ENCODE results near the gene CHP2.
"Not testable (repeated sequence)": the region's sequence is repeated elsewhere in the genome, so short reads cannot be mapped to it uniquely, and the experiment has no call there.

Gene CHP2

GRCh38 chr16:23754594-23755483 is at the start of gene CHP2:
CHP2 (plus strand) TSS chr16:23755026; CDS start chr16:23755050, 24 bp downstream.
- DNase-seq: no peak

GRCh38 chr16:23705517-23705902 is 49.3 kb upstream of the CHP2 start:
- no peak for DNase-seq

- DNase-seq: no peak
Measured at GRCh38 chr16:23706439-23706838, 48.4 kb upstream of the CHP2 start.

GRCh38 chr16:23709536-23709935 is 45.3 kb upstream of the CHP2 start:
- no peak for DNase-seq

- DNase-seq: no peak
Measured at GRCh38 chr16:23710008-23710407, 44.8 kb upstream of the CHP2 start.

- DNase-seq: no peak
Measured at GRCh38 chr16:23710504-23710903, 44.3 kb upstream of the CHP2 start.

- no peak for DNase-seq
Measured at GRCh38 chr16:23711785-23712184, 43.0 kb upstream of the CHP2 start.

- DNase-seq: no peak
Measured at GRCh38 chr16:23712976-23713375, 41.9 kb upstream of the CHP2 start, which contains the start of gene ERN2. ERN2 (minus strand) TSS chr16:23713222; CDS start chr16:23713187, 35 bp downstream.

- no peak for DNase-seq
Measured at GRCh38 chr16:23716484-23716883, 38.3 kb upstream of the CHP2 start.

GRCh38 chr16:23722613-23723240 is 32.1 kb upstream of the CHP2 start:
- DNase-seq: not testable (repeated sequence)

GRCh38 chr16:23724096-23724784 is 30.6 kb upstream of the CHP2 start:
- DNase-seq: no peak

- DNase-seq: no peak
Measured at GRCh38 chr16:23724785-23725131, 30.1 kb upstream of the CHP2 start.

- no peak for DNase-seq
Measured at GRCh38 chr16:23726710-23727109, 28.1 kb upstream of the CHP2 start.

GRCh38 chr16:23728112-23728477 is 26.7 kb upstream of the CHP2 start:
- no peak for DNase-seq

- peak; percentile 2 for DNase-seq
Measured at GRCh38 chr16:23729503-23730424, 25.1 kb upstream of the CHP2 start.

- DNase-seq: no peak
Measured at GRCh38 chr16:23734176-23734893, 20.5 kb upstream of the CHP2 start.

- DNase-seq: not testable (repeated sequence)
Measured at GRCh38 chr16:23737423-23738028, 17.3 kb upstream of the CHP2 start.

- no peak for DNase-seq
Measured at GRCh38 chr16:23739516-23739915, 15.3 kb upstream of the CHP2 start.

GRCh38 chr16:23741675-23742303 is 13.0 kb upstream of the CHP2 start:
- no peak for DNase-seq

GRCh38 chr16:23742766-23743165 is 12.1 kb upstream of the CHP2 start:
- no peak for DNase-seq

- DNase-seq: no peak
Measured at GRCh38 chr16:23745263-23745662, 9.6 kb upstream of the CHP2 start.
